HepG2 (cell line): Measurements from ENCODE around the gene THRSP. TPM values are rescaled to one million over a fixed set of nuclear protein-coding genes. Genes with fewer than 3 reads are reported as not detected.

Source experiments
- ATAC-seq: fragments of 200-7000 bp; cut with Tn5 transposase; 3 replicates; pipeline ENCODE4 v1.9.1; 2020; ENCODE audit warnings: mild to moderate bottlenecking, moderate library complexity
- BruUV-seq: library from RNA; stranded (reverse); fragments of 400-500 nt; replicated peaks from 2 replicates; lab custom pipeline; 2021; lab: Mats Ljungman, UMichigan
- CTCF ChIA-PET: fragments of 300-600 bp; formaldehyde crosslinking; extraction: SDS; loops from one replicate; lab custom pipeline; 2021; ENCODE audit warnings: low total read pairs, inconsistent platforms, low intra/inter-chr PET ratio; lab: Yijun Ruan, JAX
- POLR2A ChIA-PET: fragments of 350-600 bp; sonication (Branson Sonifier 250); formaldehyde crosslinking; loops from one replicate; lab custom pipeline; 2020; ENCODE audit warnings: antibody characterized with exemption, inconsistent platforms; lab: Yijun Ruan, JAX
- DNase-seq: peaks from one replicate; pipeline ENCODE4 v3.0.0-alpha.2; 2015; ENCODE audit warnings: low spot score
- FAIRE-seq: peaks from 3 replicates; lab custom pipeline; 2011; peaks lifted over from hg19 to GRCh38; lab: Jason Lieb, UNC
- H2AFZ ChIP-seq: one replicate; pipeline ENCODE4 v1.6.1; 2011; ENCODE audit warnings: low read length, inconsistent platforms
- H3K27ac ChIP-seq: fragments of 300-600 bp; 3 replicates; pipeline ENCODE4 v1.8.0; 2011; ENCODE audit warnings: mixed run types, mild to moderate bottlenecking, mixed read lengths, low read length, inconsistent platforms; ENCODE audit not compliant: insufficient read depth; ENCODE audit errors: extremely low read length
- H3K27me3 ChIP-seq, 2 experiments: fragments of 200-600 bp in 1 of 2; 2 replicates in 1 of 2; 3 replicates in 1 of 2; pipeline versions ENCODE4 v1.6.0 to v1.8.0; 2011; ENCODE audit warnings: low read length in 2 of 2, mild to moderate bottlenecking in 2 of 2, moderate library complexity in 2 of 2, inconsistent platforms in 1 of 2; ENCODE audit not compliant: insufficient read depth in 2 of 2, control insufficient read depth in 1 of 2
- H3K36me3 ChIP-seq, 2 experiments: fragments of 200-600 bp in 1 of 2; replicated peaks in 1 of 2; 2 replicates in 1 of 2; 3 replicates in 1 of 2; pipeline versions ENCODE4 v1.5.1 to v1.8.0; 2011; ENCODE audit warnings: low read length in 2 of 2, inconsistent platforms in 1 of 2; ENCODE audit not compliant: insufficient read depth in 2 of 2, control insufficient read depth in 1 of 2
- H3K4me1 ChIP-seq: 2 replicates; pipeline ENCODE4 v1.5.1; 2012; ENCODE audit warnings: low read length, inconsistent platforms; ENCODE audit not compliant: insufficient read depth
- H3K4me2 ChIP-seq: 2 replicates; pipeline ENCODE4 v1.6.0; 2011; ENCODE audit warnings: low read depth, low read length, inconsistent platforms
- H3K4me3 ChIP-seq, 3 experiments: fragments of 200-600 bp in 1 of 3; sonication (generic), shearing (Covaris generic) in 1 of 3; replicated peaks in 1 of 3; 2 replicates each; pipeline ENCODE4 v1.5.1; 2011 to 2016; ENCODE audit warnings: low read length in 3 of 3, inconsistent platforms in 2 of 3, low read depth in 2 of 3, mild to moderate bottlenecking in 2 of 3, control low read depth in 1 of 3, mixed read lengths in 1 of 3; ENCODE audit not compliant: insufficient read depth in 1 of 3
- H3K79me2 ChIP-seq: one replicate; pipeline ENCODE4 v1.6.1; 2011; ENCODE audit warnings: low read length, inconsistent platforms; ENCODE audit not compliant: insufficient read depth
- H3K9ac ChIP-seq: 2 replicates; pipeline ENCODE4 v1.6.0; 2011; ENCODE audit warnings: mild to moderate bottlenecking, low read depth, low read length, inconsistent platforms; ENCODE audit not compliant: insufficient read depth
- H3K9me3 ChIP-seq: 2 replicates; pipeline ENCODE4 v1.5.1; 2012; ENCODE audit warnings: mild to moderate bottlenecking, low read length
- H4K20me1 ChIP-seq: 2 replicates; pipeline ENCODE4 v1.6.0; 2011; ENCODE audit warnings: inconsistent platforms, mild to moderate bottlenecking, low read length, moderate library complexity; ENCODE audit not compliant: insufficient read depth
- CHD2 ChIP-seq: IDR thresholded peaks from 2 replicates; pipeline ENCODE4 v1.6.1; 2011; ENCODE audit warnings: low read depth, low read length, improper control_type of control experiment
- FOXP4 ChIP-seq: sonication (generic); formaldehyde crosslinking; IDR thresholded peaks from 2 replicates; pipeline ENCODE4 v1.4.0; 2020; ENCODE audit warnings: missing genetic modification reagents
- GZF1 ChIP-seq: sonication (generic); formaldehyde crosslinking; IDR thresholded peaks from 2 replicates; pipeline ENCODE4 v1.5.1; 2020; ENCODE audit warnings: mild to moderate bottlenecking, missing genetic modification reagents
- KDM5A ChIP-seq: fragments of 200-600 bp; sonication (generic); IDR thresholded peaks from 2 replicates; pipeline ENCODE4 v1.7.0; 2018; ENCODE audit warnings: antibody characterized with exemption, mild to moderate bottlenecking, low read length, borderline replicate concordance
- PATZ1 ChIP-seq: sonication (generic); formaldehyde crosslinking; IDR thresholded peaks from 2 replicates; pipeline ENCODE4 v1.4.0; 2020; ENCODE audit warnings: missing genetic modification reagents
- RAD21 ChIP-seq: fragments of 450-650 bp; formaldehyde crosslinking; IDR thresholded peaks from 2 replicates; pipeline ENCODE4 v1.5.0; 2020; ENCODE audit warnings: mild to moderate bottlenecking
- RCOR2 ChIP-seq: IDR thresholded peaks from 2 replicates; pipeline ENCODE4 v1.6.1; 2016; ENCODE audit warnings: missing biosample characterization, missing genetic modification reagents
- RFX1 ChIP-seq: fragments of 450-650 bp; IDR thresholded peaks from 2 replicates; pipeline ENCODE4 v1.6.1; 2017
- SNAPC2 ChIP-seq: sonication (generic); formaldehyde crosslinking; IDR thresholded peaks from 2 replicates; pipeline ENCODE4 v1.8.1; 2022; ENCODE audit warnings: mild to moderate bottlenecking, missing genetic modification reagents
- XBP1 ChIP-seq: sonication (generic); formaldehyde crosslinking; IDR thresholded peaks from 2 replicates; pipeline ENCODE4 v1.5.0; 2020; ENCODE audit warnings: missing genetic modification reagents
- ZBTB3 ChIP-seq: sonication (generic); formaldehyde crosslinking; IDR thresholded peaks from 2 replicates; pipeline ENCODE4 v1.4.0; 2020; ENCODE audit warnings: low read depth, mild to moderate bottlenecking, moderate library complexity, missing genetic modification reagents, borderline replicate concordance
- ZNF124 ChIP-seq: sonication (generic); formaldehyde crosslinking; IDR thresholded peaks from 2 replicates; pipeline ENCODE4 v1.4.0; 2020; ENCODE audit warnings: missing genetic modification reagents
- ZNF740 ChIP-seq: sonication (generic); formaldehyde crosslinking; IDR thresholded peaks from 2 replicates; pipeline ENCODE4 v1.4.0; 2020; ENCODE audit warnings: missing genetic modification reagents
- WGBS: methylation state at CpG from one replicate; pipeline ENCODE4 v1.1.6; 2017; ENCODE audit warnings: low lambda C conversion rate; 5-methylcytosine and 5-hydroxymethylcytosine counted together
- in situ Hi-C: cut with HindIII; loops from 2 replicates; pipeline ENCODE4 v1.10.0; 2017; ENCODE audit warnings: low pct_unique_long_range_greater_than_20kb; ENCODE audit not compliant: extremely low pct_ligation_motif_present
- intact Hi-C: fragments of 100-400 bp; cut with micrococcal nuclease; formaldehyde crosslinking; loops from one replicate; pipeline ENCODE4 v1.10.0; 2022; ENCODE audit not compliant: unreplicated experiment
- polyA plus RNA-seq, 8 experiments: library from polyadenylated mRNA; depleted of rRNA in 3 of 8; stranded (reverse) in 7 of 8; unstranded in 1 of 8; fragments of >200 nt; fragmentation: Illumina TruSeq in 4 of 8; extraction: Trizol in 4 of 8; gene quantifications; 2 replicates each; pipeline versions ENCODE4 v1.2.1 to v1.2.3, GENCODE V29; 2011 to 2016; ENCODE audit warnings: low read depth in 4 of 8, missing spikeins in 1 of 8, mixed read lengths in 1 of 8; ENCODE audit not compliant: insufficient read depth in 1 of 8
- total RNA-seq, 5 experiments: library from RNA; depleted of rRNA; stranded (reverse); fragments of >200 nt; fragmentation: Illumina TruSeq; extraction: Trizol; gene quantifications; 2 replicates each; pipeline ENCODE4 v1.2.3, GENCODE V29; 2016; ENCODE audit warnings: low read depth in 1 of 5
- TF ChIP-seq, protein P1 (sequence below): IDR thresholded peaks from 2 replicates; pipeline ENCODE4 v1.6.1; 2016; ENCODE audit warnings: mild to moderate bottlenecking, missing biosample characterization, missing genetic modification reagents
- TF ChIP-seq, protein P2 (sequence below): sonication (generic); formaldehyde crosslinking; IDR thresholded peaks from 2 replicates; pipeline ENCODE4 v1.4.0; 2020; ENCODE audit warnings: missing genetic modification reagents

THRSP gene
- total and polyA plus RNA-seq, 2 of the 13 experiments (the other 11 are each of a cell fraction or from before 2014, with no cell fraction given) = 0.13 to 0.58 TPM

- peak; percentile 36 for ATAC-seq
- 29% methylated on average over 6 of the region's 7 CpGs for WGBS
- CTCF ChIA-PET = no interaction called here
- TF ChIP-seq RAD21 (CRISPR knock-in tag) (no peak), FOXP4 (no peak), ZNF124 (CRISPR knock-in tag) (no peak), SNAPC2 (no peak), GZF1 (CRISPR knock-in tag) (no peak), XBP1 (CRISPR knock-in tag) (no peak), RCOR2 (CRISPR knock-in tag) (no peak), ZNF740 (no peak), KDM5A (no peak), ZBTB3 (CRISPR knock-in tag) (no peak), CHD2 (no peak), RFX1 (peak; percentile 60), PATZ1 (CRISPR knock-in tag) (peak; percentile 27; the same call in 1 of the 2 replicates)
- TF ChIP-seq, protein P1, sequence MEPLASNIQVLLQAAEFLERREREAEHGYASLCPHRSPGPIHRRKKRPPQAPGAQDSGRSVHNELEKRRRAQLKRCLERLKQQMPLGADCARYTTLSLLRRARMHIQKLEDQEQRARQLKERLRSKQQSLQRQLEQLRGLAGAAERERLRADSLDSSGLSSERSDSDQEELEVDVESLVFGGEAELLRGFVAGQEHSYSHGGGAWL = no peak
- TF ChIP-seq, protein P2, sequence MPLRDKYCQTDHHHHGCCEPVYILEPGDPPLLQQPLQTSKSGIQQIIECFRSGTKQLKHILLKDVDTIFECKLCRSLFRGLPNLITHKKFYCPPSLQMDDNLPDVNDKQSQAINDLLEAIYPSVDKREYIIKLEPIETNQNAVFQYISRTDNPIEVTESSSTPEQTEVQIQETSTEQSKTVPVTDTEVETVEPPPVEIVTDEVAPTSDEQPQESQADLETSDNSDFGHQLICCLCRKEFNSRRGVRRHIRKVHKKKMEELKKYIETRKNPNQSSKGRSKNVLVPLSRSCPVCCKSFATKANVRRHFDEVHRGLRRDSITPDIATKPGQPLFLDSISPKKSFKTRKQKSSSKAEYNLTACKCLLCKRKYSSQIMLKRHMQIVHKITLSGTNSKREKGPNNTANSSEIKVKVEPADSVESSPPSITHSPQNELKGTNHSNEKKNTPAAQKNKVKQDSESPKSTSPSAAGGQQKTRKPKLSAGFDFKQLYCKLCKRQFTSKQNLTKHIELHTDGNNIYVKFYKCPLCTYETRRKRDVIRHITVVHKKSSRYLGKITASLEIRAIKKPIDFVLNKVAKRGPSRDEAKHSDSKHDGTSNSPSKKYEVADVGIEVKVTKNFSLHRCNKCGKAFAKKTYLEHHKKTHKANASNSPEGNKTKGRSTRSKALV (CRISPR knock-in tag) = no peak
These were observed 33.0 kb upstream of the THRSP start for GRCh38 chr11:78030429-78031325.

More at GRCh38 chr11:78030429-78031325, 33.0 kb upstream of the THRSP start:
- Histone ChIP-seq H3K9ac (peak overlapping the region; percentile 41), H3K27me3 (no peaks in the 10 kb centered on the region), H3K27ac (no peak overlapping the region), H3K4me2 (peak overlapping the region; percentile 74), H3K9me3 (no peaks in the 10 kb centered on the region), H3K4me1 (peaks cover 75% of the 10 kb centered on the region), H3K4me3 (peak overlapping the region in 2 of 3 experiments; percentile 28 to 50; a peak in 3 of 6 replicates), H3K36me3 (no peaks in the 10 kb centered on the region), H2AFZ (peak overlapping the region; percentile 28), H3K79me2 (no peaks in the 10 kb centered on the region), H4K20me1 (no peaks in the 10 kb centered on the region)
- FAIRE-seq (no peak), DNase-seq (peak; percentile 55)
- POLR2A ChIA-PET = interaction anchor here (0.7 to 1.4 kb wide), 3 partner anchors 21 to 36 kb away, joined by 3 to 6 read pairs (median 3); partner anchors contain the start of gene INTS4
- intact Hi-C loops (no loop called here), in situ Hi-C loops (no loop called here)
- no TSS peak for BruUV-seq
